AG09309 (cell line): ENCODE data around the gene PRRX2.

ENCODE experiments used
- DNase-seq: peaks from one replicate; pipeline ENCODE4 v3.0.0-alpha.2; 2010; ENCODE audit warnings: low read depth
- H3K4me3 ChIP-seq: 2 replicates; pipeline ENCODE4 v1.5.1; 2011; ENCODE audit warnings: mild to moderate bottlenecking, low read depth, low read length, moderate library complexity; ENCODE audit not compliant: control insufficient read depth
- TF ChIP-seq, protein P1 (sequence below): IDR thresholded peaks from 2 replicates; pipeline ENCODE4 v1.5.1; 2011; ENCODE audit warnings: mild to moderate bottlenecking, low read depth, low read length, inconsistent platforms; ENCODE audit not compliant: insufficient read depth, control insufficient read depth; ENCODE audit errors: missing control alignments

PRRX2 gene

DNA sequence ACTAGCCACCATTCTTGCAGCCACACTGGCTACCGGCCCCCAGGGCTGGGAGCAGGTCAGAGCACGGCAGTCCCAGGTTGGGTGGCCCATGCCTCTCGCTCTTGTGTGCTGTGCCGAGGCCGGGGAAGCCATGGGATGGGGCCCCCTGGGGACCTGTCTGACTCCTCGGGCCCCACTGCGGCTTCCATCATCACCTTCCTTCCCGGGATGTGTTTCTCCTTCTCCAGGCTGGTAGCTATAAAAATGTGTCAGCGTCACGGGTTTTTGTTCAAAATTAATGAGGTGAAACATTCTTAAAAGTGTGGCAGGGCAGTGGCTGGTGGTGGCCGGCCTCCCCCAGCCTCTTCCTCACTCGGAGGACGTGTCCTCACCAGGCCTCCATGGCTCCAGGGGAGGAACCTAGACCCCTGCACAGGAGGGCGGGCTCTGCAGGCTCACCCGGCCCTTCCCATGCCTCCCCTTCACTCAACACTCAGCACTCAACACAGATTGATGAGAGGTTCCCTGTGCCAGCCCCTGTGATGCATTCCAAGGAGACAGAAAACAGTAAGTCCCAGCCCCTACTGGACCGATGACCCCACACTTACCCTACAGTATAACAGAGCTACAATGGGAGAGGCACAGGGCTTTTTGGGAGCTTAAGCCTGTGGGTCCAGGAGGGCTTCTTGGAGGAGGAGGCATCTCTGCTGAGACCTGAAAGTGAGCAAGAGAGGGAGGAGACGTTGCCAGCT, 44.2 kb downstream of the PRRX2 start:
- H3K4me3 ChIP-seq: no peak overlapping the region
- no peak for DNase-seq
- TF ChIP-seq, protein P1, sequence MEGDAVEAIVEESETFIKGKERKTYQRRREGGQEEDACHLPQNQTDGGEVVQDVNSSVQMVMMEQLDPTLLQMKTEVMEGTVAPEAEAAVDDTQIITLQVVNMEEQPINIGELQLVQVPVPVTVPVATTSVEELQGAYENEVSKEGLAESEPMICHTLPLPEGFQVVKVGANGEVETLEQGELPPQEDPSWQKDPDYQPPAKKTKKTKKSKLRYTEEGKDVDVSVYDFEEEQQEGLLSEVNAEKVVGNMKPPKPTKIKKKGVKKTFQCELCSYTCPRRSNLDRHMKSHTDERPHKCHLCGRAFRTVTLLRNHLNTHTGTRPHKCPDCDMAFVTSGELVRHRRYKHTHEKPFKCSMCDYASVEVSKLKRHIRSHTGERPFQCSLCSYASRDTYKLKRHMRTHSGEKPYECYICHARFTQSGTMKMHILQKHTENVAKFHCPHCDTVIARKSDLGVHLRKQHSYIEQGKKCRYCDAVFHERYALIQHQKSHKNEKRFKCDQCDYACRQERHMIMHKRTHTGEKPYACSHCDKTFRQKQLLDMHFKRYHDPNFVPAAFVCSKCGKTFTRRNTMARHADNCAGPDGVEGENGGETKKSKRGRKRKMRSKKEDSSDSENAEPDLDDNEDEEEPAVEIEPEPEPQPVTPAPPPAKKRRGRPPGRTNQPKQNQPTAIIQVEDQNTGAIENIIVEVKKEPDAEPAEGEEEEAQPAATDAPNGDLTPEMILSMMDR: no peak

DNA sequence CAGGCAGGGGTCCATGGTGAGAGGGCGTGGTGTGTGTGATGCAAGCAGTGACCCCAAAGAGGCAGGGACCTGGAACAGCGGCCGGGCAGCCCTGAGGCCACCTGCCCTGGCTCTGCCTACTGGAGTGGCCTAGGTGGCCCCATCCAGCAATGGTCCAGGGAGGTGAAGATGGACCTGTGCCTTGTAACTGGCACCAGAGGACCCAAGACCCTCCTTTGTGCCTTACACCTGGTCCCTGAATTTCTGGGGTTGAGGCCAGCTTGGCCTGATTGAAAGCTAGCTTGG, 44.7 kb downstream of the PRRX2 start:
- no peak overlapping the region for H3K4me3 ChIP-seq
- TF ChIP-seq, protein P1: no peak
- DNase-seq: no peak

DNA sequence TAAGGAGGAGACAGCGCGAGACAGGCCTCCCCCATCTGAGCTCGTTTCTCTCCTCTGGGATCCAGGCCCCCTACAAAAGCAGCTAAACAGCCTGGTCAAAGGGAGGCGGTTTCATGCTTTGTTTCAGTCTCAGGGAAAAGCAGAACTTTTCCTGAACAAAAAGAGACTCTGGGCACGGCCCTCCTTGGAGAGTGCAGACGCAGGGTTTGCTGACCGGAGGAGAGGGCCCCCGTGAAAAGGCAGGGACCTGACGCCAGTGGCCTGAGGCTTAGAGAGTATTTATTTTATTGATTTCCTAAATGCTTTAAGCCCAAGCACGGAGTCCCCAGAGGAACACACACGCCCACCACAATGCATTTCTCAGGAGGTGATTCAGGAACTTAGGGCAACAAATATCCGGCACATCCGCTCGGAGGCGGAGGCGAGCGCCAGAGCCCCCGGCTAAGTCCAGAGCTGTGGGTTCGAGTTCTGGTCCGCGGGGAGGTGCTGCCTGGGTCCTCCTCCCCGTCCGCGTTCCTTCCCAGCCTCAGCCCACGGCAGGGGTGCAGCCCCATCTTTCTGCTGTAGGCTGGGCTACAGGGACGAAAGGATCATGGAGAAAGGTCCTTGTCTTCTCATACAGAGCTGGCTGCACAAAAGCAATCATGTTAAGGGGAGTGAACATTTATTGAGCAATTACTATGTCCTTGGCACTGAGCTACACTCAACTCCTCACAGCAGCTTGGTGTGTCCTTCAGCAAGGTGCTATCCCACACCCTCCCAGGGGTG, 47.4 kb downstream of the PRRX2 start:
- TF ChIP-seq, protein P1: peak; percentile 13
- no peak overlapping the region for H3K4me3 ChIP-seq
- DNase-seq: peak; percentile 84

DNA sequence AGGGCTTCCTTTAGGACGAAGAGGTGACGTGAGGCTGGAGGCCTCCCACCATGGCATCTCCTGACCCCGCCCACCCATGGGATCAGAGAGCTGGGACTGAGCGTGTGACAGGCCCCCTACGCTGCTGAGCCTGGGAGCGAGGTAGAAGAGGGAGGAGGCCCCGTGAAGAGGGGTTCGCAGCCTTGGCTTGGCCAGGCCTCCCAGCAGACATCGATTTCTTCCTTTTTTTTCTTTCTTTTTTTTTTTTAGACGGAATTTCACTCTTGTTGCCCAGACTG, 47.9 kb downstream of the PRRX2 start:
- DNase-seq: no peak
- TF ChIP-seq, protein P1: no peak
- no peak overlapping the region for H3K4me3 ChIP-seq

DNA sequence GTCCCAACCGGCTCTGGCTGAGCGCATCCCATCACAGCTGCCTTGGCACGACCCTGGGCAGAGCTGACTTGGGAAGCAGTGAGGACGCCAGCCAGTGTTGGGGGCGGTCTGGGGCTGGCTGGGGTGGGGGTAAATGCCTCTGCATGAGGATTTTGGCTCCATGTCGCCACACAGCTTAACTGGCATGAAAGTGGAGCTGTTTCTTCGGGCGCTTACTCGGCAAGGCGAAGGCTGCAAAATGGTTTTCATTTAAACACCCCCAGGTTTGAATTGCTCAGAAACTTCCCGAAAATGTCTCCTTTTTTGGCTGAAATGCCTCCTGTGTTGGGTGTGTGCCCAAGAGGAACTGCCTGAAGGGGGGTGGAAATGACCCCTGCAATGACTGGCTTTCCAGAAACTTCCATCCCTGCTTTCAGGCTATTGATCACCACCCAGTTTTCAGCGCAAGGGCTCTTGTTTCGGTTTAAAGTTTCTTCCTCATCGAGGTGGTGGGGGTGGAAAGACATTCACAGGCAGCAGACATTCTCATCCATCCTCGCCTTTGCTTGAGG, 49.1 kb downstream of the PRRX2 start:
- TF ChIP-seq, protein P1: no peak
- DNase-seq: no peak
- peak overlapping the region; percentile 5; the same call in 1 of the 2 replicates for H3K4me3 ChIP-seq

DNA sequence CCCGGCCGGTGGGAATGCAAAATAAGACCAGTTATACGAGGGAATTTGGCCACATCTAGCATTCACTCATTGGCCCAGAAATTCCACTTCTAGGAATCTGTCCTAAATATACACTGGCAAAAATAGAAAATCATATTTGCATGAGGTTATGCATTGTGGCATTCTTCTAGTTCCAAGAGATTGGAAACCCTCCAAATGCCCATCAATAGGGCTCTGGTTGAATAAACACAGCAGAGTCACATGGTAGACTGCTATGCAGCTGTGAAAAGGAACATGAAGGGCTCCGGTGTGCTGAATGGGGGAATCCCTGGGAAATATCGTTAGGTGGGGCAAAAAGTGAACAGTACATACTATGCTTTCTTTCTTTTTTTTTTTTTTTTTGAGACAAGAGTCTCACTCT, 50.6 kb downstream of the PRRX2 start:
- no peak for DNase-seq
- H3K4me3 ChIP-seq: no peak overlapping the region
- TF ChIP-seq, protein P1: no peak
